PFSK-1 (cell line): ENCODE data around the gene ADCY7.

Experiments used
- POLR2AphosphoS5 ChIP-seq: IDR thresholded peaks from 2 replicates; pipeline ENCODE4 v1.6.1; 2012; ENCODE audit warnings: low read depth, mild to moderate bottlenecking, control low read depth, low read length, moderate library complexity
- REST ChIP-seq, 2 experiments: IDR thresholded peaks; 2 replicates each; pipeline versions ENCODE4 v1.6.1 to v1.8.0; 2011 to 2012; ENCODE audit warnings: low read depth in 2 of 2, low read length in 2 of 2, control low read depth in 1 of 2, inconsistent platforms in 1 of 2, mild to moderate bottlenecking in 1 of 2, moderate library complexity in 1 of 2; ENCODE audit not compliant: insufficient read depth in 1 of 2
- SIN3A ChIP-seq: IDR thresholded peaks from 2 replicates; pipeline ENCODE4 v1.6.1; 2012; ENCODE audit warnings: mild to moderate bottlenecking, low read length, moderate library complexity, borderline replicate concordance; ENCODE audit not compliant: insufficient read depth
- TAF1 ChIP-seq: IDR thresholded peaks from 2 replicates; pipeline ENCODE4 v1.6.1; 2012; ENCODE audit warnings: low read length, control low read depth, borderline replicate concordance; ENCODE audit not compliant: insufficient read depth

GRCh38 chr16:50296807-50297206 lies 30.5 kb downstream of the ADCY7 start:
- TF ChIP-seq REST (IDR thresholded peaks at IDR 0.05; ENCODE audit: insufficient read depth in 1 of 2, low read depth in 2 of 2, low read length in 2 of 2), result no peak
- no peak for TF ChIP-seq SIN3A
- TF ChIP-seq POLR2AphosphoS5, result no peak
- TF ChIP-seq TAF1, result no peak
